HG02610 (cell line): ENCODE data around the gene DMKN.
A peak's percentile ranks its signal among the peaks of the same experiment; 100 is the strongest.

Experiments used
- ATAC-seq: cut with Tn5 transposase; IDR thresholded peaks from one replicate; pipeline ENCODE4 v1.9.1; 2021; ENCODE audit warnings: mild to moderate bottlenecking, moderate library complexity; ENCODE audit not compliant: unreplicated experiment

The DMKN gene

GRCh38 chr19:35513628-35514281, at the start of gene DMKN:
Gene DMKN, minus strand, starts transcription at chr19:35513649. Its CDS starts 174 bp downstream, at chr19:35513475.
- no peak for ATAC-seq

GRCh38 chr19:35562776-35563175, 49.3 kb upstream of the DMKN start:
- no peak for ATAC-seq

GRCh38 chr19:35562336-35562735, 48.9 kb upstream of the DMKN start:
- no peak for ATAC-seq

DNA sequence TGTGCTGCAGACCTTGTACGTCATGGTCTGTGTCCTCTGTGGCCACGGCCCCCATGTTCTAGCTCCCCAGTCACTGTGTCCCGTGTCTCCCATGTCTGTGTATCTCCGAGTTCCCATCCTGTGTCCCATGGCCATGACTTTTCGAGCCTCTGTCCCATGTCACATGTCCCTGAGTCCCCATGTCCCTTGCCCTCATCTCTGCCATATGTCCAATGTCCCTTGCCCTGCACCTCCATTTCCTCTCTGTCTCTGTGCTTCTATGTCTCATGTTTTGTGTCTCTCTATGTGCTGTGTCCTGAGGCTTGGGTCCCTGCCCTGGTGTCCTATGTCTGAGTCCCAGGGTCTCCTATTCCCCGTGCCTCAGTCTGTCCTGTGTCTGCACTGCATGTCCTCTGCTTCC, 48.0 kb upstream of the DMKN start:
- no peak for ATAC-seq

- ATAC-seq = no peak
These were observed 47.2 kb upstream of the DMKN start for GRCh38 chr19:35560677-35561076.

DNA sequence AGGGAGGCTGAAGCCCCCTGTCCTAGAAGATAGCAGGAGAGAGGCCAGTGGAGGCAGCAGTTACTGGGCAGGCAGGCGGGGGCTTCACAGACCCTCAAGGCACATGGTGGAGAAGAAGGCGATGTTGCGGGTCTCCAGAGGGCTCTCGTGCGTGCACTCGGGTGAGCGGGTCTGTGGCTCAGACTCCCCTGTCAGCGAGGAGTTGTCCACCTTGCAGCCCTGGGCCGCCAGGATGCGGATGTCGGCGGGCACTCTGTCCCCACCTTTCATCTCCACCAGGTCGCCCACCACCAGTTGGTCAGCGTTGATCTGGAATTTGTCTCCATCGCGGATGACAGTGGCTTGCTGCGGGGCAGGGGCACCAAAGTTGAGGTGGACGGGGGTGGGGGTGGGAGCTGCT, 46.8 kb upstream of the DMKN start:
- no peak for ATAC-seq

GRCh38 chr19:35559781-35560180, 46.3 kb upstream of the DMKN start:
- ATAC-seq = no peak

GRCh38 chr19:35559281-35559659, 45.8 kb upstream of the DMKN start:
- ATAC-seq = peak; percentile 45

- ATAC-seq = peak; percentile 14
These were observed 45.2 kb upstream of the DMKN start for GRCh38 chr19:35558400-35559280.

DNA sequence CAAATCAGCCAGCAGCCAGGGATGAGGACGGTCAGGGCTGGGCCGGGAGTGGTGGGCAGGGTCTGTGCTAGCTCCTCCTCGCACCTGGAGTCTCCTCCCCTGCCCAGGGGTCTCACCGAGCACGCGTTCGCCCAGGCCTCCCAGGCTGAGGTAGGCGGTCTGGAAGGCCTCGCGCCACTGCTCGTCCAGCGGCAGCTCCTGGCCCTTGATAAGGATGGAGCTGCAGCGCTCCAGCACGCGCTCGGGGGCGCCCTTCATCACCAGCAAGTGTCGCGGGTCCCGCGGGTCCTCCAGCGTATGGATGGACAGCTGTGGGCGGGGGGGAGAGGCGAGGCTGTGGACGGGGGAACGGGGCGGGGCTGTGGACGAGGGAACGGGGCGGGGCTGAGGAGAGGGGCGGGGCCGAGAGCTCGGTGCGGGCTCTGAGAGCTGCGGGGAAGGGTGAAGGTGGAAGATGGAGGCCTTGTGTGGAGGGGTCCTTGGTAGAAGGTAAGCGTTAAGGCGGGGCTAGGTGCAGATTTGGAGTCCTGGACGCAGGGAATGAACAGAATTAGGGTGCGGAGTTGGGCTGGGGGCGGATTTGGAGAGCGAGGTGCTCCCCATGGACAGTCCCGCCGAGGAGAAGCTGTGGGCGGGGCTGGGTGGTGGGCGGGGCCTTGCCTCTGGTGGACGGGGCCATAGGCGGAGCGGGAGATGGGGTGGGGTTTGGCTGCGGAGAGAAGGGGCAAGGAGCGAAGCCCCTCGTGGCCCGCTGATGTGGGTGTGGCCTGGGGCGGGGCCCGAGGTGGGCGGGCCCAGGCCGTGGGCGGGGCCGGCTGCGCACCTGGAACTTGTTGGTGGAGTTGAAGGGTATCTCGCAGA, 44.3 kb upstream of the DMKN start:
- no peak for ATAC-seq

DNA sequence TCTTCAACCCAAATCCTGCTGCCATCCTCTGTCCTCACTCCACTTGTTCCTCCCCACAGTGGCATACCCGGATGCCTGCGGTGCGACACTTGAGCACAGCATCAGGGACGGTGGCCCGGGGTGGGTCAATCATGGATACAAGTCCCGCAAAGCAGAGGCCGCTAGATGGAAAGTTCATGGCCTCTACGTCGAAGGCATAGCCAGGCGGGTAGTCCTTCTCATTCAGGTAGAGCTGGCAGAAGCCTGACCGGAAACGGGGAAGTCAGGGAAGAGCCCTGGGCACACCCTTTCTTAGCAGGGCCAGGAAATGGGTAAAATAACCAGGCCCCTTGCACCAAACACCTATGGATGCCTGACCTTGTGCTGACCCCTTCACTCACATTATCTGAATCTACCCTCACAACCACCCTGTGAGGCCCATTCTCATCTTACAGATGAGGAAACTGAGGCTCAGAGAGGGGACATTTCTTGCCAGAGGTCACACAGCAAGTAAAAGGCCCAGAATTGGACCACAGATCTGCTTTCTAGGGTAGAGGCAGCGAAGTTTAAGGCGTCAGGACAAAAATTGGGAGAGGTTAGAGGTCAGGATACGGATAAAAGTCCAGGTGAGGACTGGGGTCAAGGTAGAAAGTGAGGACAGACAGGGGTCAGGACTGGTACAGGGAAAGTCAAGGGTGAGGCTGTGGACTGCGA, 43.5 kb upstream of the DMKN start:
- ATAC-seq = no peak

DNA sequence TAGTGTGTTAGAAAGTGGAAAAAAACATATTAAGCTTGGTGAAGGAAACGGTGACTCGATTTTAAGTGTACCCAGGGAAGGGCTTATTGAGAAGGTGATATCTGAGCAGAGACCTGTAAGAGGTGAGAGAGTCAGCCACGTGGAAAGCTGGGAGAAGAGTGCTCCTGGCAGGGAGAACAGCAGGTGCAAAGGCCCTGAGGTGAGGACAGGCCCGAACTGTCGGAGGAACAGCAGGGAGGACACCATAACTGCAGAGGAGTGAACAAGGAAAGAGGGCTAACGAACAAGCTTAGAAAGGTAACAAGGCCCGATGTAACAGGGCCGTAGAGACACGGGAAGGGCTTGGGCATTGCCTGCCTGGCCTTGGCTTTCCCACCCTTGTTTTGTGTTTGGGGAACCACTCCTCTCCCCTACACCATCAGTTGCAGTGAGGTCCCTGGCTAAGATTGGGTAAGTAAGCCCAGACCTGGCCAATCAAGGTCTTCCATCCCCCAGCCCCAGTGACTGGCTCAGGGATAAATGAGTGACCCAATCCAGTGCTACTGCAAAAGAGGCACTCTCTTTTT, 42.7 kb upstream of the DMKN start:
- ATAC-seq = no peak

GRCh38 chr19:35555301-35556005, 42.0 kb upstream of the DMKN start:
- no peak for ATAC-seq

DNA sequence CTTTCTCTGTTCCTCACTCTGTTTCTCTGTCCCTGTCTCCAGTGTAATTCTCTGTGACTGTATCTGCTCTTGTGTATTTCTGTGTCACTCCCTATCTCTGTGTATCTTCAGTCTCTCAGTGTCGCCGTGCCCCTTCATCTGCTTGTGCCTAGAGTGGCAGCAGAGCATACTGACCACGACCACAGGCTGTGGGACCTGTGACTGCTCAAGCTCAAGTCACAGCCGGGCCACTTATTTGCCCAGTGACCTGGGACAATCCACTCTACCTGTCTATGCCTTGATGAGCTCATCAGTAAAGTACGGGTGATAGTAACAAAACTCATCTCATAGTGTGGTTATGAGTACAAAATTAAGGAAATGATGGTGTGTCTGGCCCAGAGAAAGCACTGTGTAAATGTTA, 40.6 kb upstream of the DMKN start:
- no peak for ATAC-seq

DNA sequence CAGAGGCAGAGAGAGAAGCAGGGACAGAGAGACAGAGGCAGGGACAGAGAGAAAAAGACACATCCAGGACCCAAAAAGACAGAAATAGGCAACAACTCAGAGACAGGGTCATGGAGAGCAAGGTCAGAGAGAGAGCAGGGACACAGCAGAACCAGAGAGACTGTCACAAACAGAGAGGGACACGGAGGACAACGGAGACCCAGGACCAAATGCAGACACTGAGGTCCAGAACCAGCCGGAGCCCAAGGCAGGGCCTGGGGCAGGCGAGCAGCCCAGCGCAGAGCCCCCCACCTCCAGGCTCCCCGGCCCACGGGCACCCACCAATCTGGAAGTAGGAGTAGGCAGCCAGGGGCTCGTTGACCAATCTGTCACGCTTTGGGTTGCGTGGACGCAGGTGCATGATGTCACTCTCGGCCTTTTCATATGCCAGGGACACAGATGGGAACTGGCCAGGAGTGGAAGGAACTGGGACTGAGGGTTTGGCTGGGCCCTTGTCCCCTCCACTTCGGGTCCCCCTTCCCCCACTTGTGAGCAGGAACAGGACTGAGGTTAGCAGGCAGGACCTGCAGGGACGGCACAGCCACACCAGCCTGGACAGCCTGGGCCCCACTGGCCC, 40.0 kb upstream of the DMKN start:
- no peak for ATAC-seq

- ATAC-seq = no peak
These were observed 39.3 kb upstream of the DMKN start for GRCh38 chr19:35552534-35553384.

DNA sequence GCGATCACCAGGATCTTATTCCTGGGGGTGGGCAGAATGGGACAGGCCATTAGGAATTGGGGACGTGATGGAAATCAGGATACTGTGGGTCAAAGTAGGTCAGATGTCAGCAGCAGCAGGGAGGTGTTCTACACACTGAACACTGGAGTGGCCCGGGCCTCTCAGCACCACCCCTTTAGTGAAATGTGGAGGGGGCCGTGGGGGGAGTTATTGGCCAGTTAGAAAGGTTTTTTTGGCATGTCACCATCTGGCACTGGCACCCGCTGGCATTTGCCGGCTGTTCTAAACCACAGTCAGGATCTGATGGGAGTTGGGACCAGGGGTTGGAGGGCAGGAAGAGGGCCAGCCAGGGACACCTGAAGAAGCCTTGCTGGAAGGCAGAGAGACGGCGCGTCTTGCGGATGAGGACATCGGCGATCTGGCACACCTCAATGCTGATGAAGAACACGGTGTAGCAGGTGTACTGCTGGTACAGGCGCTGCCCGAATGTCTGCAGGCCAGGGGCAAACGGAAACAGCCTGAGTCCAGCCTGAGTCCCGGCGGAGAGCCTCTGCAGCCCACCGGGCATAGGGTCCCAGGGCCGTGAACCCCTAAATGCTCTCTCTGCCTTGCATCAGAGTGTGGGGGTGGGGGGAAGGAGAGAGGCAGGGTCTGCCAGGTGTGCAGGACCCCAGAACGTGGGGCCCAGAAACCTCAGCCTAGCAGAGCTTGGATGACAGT, 37.8 kb upstream of the DMKN start:
- ATAC-seq = no peak
